HG03175 (cell line): Measurements from ENCODE around the gene CHKB.
"Not testable (repeated sequence)": the region's sequence is repeated elsewhere in the genome, so short reads cannot be mapped to it uniquely, and the experiment has no call there.

Experiments
- ATAC-seq: cut with Tn5 transposase; IDR thresholded peaks from one replicate; pipeline ENCODE4 v1.9.1; 2021; ENCODE audit warnings: mild to moderate bottlenecking, moderate library complexity; ENCODE audit not compliant: unreplicated experiment

CHKB gene

DNA sequence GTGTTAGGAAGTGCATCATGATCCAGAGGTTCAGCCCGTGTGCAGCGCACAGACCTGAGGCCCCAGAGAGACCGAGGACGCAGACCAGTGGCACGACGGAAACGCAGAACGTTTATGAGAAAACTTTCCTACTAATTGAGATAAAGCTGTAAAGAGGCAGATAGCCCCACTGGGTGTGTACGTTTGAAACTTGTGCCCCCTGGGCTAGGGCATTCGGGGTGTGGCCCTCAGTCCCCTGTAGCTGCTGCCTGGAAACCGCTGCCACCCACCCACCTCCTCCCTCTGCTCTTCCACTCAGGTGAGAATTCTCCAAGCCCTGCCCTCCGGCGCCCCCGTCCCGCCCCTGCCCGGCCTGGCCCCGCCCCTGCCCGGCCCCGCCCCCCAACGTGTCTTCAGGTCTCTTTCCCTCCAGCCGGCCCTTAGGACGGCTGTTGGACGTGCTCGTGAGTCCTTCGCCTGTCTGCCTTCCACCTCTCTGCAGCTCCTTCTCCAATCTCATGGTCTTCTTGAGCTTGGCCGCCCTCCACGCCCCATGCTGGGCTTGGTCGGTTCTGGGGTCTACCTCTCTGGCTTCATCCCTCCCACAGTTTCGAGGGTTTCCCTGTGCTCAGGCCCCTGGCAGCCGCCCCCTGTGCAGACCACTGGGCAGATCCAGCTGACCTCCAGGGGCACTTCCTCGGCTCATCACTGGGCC, 30.0 kb upstream of the CHKB start:
- ATAC-seq, result no peak

DNA sequence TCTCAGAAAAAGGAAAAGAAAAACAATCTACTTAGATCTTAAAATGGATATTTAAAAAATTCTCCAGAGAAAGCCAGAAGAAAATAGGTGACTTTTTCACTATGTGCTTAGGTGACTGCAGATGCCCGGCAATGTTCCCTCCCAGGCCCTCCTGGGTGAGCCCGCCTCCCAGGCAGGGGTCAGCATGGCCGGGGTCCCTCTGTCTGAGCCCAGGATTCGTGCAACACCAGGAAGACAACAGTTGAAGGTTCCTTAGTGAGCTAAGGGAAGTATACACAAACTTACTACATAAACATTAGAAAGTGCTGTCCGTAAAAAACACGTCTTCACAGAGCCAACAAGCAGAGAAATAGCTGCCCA, 29.5 kb upstream of the CHKB start:
- no peak for ATAC-seq

DNA sequence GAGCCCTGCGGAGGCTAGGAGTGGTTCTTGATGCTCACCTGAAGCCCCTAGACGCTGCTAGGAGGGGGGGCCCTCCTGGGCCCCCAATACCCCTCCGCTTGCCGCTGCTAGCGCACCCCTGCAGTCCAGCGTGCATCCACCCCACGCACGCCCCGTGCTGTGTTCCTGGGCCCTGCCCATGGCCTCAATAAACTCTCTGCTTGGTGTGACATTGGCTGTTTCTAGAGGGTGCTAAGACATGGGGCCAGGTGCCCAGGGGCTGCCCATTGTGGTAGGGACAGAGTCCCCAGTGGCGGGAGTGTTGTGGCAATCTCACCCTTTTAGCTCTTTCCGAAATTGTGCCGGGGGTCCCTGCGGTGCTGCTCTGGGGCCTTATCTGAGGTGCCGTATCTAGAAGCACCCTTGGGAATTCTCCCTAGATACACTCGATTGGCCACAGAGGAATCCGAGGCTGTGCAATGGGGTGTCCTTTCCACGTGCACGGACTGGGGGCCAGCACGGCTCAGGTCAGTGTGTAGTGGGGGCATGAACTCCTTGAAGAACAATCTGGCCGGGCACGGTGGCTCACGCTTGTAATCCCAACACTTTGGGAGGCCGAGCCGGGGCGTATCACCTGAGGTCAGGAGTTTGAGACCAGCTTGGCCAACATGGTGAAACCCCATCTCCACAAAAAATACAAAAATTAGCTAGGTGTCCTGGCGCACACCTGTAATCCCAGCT, 28.9 kb upstream of the CHKB start:
- ATAC-seq, result no peak

DNA sequence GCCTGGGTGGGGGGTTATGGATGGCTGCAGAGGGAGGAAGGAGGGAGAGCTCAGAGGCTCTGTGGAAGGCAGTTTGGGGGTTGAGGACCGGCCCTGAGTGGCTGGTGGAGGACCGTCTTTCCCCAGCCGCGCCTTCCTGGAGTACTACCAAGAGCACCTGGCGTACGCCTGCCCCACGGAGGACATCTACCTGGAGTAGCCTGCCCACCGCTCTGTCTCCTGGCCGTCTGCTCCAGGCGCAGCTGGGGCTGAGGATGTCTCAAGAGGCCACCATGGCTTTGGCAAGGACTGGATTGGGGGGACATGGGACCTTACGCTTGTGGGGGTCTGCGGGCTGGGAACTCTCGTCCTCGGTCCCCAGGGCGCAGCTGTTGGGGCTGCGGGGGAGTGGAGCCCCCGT, 27.9 kb upstream of the CHKB start:
- no peak for ATAC-seq

DNA sequence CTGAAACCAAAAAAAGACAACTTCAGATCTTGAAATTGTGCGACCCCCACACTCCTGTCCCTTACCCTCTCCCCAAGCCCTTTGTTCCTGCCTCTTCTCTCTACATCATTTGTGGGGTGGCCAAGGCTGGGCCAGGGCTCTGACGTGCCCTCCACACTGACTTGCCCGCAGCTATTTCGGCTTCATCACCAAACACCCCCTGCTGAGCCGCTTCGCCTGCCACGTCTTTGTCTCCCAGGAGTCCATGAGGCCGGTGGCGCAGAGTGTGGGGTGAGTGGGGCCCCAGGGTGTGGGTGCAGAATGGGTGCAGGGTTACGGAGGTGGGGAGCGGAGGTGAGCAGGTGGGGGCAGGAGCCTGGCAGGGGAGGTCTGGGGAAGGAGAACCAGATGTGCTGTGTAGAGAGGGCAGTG, 27.4 kb upstream of the CHKB start:
- ATAC-seq, result no peak

DNA sequence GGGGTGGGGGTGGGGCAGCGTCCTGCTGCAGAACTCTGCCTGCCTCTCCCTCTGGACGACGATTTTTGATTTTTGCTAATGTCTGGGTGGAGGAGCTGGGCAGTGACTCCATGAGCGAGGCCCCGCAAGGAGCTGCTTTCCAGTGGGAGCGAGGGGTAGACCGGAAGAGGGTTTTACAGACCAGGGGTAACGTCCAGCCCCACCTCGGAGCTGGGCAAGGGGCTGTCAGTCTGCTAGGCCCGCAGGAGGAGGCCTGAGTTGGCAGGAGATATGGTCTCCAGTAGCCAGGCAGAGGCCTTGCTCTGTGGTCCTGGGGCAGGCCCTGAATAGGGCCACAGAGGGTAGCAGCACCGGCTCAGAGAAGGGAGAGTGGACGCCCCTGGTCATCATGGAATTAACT, 26.9 kb upstream of the CHKB start:
- ATAC-seq, result no peak

DNA sequence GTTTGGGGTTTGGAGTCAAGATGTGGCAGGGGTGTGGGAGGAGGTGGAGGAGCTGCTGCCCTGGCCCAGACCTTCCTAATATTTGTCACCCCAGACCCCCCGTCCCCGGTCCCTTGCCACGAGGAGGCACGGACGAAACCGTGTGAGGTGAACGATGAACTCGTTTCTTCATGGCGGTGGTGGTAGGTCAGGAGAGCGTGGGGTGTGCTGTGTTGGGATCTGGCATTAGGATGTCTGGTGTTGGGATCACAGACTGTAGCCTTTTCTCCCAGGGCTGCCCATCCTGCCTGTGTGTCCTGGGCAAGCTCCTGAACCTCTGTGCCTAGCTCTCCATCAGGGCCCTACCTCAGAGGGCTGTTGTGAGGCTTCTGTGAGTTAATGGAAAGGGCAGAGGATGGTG, 26.3 kb upstream of the CHKB start:
- ATAC-seq, result no peak

DNA sequence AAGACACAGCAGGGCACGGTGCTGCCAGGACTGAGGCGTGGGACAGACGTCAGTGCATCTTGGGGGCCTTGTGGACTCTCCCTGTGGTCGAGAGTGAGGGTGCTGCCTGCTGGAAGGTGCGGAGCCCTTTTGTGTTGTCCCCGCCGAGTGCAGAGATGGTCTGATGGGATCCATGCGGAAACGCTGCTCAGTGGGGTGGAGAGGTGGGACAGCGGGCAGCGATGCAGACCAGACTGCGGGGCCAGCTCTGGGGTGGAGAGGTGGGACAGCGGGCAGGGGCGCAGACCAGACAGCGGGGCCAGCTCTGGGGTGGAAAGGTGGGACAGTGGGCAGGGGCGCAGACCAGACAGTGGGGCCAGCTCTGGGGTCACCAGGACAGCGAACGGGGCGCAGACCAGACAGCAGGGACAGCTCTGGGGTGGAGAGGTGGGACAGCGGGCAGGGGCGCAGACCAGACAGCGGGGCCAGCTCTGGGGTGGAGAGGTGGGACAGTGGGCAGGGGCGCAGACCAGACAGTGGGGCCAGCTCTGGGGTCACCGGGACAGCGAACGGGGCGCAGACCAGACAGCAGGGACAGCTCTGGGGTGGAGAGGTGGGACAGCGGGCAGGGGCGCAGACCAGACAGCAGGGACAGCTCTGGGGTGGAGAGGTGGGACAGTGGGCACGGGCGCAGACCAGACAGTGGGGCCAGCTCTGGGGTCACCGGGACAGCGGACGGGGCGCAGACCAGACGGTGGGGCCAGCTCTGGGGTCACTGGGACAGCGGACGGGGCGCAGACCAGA, 25.6 kb upstream of the CHKB start:
- not testable (repeated sequence) for ATAC-seq

DNA sequence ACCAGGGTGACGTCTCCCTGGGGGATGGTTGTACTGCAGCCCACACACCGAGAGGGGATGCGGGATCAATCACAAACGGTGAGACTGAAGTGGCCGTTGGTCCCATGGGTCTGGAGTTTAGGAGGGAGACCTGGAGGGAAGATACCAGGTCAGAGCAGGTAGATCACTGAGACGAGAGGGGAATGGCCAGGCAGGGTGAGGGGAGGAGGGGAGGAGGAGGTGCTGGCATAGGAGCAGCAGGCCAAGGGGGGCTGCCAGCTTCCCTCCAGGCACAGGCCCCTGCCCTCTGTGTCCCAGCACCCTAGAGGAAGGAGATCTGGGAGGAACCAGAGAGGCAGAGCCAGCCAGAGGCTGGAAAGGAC, 25.0 kb upstream of the CHKB start:
- ATAC-seq, result no peak

DNA sequence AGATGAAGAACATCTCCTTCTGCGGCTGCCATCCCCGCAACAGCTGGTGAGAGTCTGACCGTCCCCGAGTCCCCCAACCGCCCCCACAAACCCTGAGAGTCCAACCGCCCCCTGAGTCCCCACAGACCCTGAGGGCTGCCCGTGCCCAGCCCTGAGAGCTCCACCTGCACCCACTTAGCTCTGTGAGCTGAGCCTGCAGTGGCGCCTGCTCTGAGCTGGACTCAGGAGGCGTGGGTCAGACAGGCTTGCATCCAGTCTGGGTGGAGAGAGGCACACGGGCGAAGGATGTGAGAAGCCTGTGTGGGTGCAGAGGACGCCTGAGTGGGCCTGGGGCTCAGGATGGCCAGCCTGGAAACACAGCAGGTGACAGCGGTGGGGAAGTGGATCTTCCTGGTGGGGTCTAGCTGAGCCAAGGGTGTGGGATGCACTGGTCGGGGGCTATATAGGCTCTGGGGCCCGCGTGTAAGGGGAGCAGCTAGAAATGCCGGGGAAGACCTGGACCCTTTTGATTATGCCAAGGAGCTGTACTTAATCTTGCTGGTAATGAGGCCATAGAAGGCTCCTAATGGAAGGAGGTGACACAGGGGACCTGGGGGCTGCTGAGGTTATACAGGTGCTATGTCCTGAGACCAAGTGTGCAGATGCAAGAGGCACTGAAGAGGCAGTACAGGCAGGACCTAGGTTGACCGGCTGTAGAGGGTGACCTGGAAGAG, 24.5 kb upstream of the CHKB start:
- ATAC-seq, result no peak

DNA sequence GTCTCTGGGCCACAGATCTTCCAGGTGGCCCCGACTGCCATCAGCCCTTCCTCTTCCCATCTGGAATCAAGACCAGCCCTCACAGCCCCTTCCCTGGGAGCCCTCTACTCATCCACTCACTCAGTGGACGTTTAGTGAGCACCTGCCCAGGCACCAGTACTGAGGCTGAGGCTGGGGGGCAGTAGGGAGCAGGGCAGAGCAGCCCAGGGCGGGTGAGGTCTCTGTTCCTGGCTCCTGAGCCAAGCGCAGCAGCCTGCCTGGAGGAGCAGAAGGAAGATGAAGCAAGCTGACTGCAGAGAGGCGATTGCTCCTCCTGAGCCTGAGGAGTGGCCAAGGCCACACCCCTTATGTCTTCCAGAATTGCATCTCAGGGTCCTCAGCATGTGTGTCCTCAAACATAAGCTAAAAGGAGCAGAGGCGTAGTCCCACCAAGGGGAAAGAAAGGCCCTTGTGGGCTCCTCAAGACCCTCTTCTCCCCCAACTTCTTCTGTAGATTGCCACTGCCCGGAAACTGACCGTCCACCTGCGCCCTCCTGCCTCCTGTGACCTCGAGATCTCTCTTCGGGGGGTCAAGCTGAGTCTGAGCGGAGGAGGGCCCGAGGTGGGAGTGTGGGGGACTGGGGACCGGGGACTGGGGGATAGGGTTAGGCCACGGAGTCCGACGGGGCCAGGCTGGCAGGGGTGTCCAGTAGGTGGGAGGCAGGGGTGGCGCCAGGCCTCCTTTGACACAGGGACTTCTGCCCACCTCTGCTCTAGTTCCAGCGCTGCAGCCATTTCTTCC, 23.7 kb upstream of the CHKB start:
- ATAC-seq, result no peak

DNA sequence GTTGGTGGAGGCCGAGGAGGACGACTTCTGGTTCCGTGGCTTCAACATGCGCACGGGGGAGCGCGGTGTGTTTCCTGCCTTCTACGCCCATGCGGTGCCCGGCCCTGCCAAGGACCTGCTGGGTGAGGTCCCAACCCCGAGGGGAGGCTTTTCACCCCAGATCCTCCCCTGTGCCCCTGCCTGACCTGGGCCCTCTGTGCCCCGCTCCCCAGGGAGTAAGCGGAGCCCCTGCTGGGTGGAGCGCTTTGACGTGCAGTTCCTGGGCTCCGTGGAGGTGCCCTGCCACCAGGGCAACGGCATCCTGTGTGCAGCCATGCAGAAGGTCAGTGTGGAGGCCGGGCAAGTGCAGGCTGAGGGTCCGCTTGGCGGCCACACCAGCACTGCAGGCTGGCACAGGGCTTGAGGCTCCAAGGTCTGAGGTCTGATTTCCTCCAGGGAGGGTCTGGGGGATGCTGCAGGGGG, 23.0 kb upstream of the CHKB start:
- no peak for ATAC-seq

DNA sequence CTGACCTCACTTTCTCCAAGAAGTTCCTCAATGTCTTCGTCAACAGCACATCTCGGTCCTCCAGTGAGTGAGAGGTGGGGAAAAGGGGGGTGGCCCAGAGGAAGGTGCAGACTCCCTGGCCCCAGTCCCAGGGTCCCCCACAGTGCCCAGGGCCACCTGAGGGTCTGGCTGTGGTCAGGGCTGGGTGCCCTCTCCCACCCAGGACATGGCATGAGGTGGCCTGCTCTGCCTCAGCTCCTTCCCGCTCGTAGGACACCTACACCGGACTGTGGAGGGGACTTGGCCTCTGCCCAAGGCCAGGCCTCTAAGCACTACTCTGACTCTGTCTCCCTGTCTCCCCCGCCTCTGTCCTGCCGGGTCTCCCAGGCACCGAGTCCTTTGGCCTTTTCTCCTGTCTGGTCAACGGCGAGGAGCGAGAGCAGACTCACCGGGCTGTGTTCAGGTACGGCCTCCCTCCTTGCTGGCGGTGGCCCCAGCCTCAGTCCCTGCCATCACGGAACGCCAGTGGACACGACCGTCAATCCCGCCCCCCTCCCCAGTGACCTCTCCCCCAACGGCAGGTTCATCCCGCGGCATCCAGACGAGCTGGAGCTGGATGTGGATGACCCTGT, 22.5 kb upstream of the CHKB start:
- ATAC-seq, result no peak

DNA sequence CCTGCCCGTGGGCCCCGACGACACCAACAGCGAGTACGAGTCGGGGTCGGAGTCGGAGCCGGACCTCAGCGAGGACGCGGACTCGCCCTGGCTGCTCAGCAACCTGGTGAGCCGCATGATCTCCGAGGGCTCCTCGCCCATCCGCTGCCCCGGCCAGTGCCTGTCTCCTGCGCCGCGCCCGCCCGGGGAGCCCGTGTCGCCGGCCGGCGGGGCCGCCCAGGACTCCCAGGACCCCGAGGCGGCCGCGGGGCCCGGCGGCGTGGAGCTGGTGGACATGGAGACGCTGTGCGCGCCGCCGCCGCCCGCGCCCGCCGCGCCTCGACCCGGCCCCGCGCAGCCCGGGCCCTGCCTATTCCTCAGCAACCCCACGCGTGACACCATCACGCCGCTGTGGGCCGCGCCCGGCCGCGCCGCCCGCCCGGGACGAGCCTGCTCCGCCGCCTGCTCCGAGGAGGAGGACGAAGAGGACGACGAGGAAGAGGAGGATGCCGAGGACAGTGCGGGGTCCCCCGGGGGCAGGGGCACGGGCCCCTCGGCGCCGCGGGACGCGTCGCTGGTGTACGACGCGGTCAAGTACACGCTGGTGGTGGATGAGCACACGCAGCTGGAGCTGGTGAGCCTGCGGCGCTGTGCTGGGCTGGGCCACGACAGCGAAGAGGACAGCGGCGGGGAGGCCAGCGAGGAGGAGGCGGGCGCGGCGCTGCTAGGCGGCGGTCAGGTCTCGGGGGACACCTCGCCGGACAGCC, 21.8 kb upstream of the CHKB start:
- ATAC-seq, result no peak

DNA sequence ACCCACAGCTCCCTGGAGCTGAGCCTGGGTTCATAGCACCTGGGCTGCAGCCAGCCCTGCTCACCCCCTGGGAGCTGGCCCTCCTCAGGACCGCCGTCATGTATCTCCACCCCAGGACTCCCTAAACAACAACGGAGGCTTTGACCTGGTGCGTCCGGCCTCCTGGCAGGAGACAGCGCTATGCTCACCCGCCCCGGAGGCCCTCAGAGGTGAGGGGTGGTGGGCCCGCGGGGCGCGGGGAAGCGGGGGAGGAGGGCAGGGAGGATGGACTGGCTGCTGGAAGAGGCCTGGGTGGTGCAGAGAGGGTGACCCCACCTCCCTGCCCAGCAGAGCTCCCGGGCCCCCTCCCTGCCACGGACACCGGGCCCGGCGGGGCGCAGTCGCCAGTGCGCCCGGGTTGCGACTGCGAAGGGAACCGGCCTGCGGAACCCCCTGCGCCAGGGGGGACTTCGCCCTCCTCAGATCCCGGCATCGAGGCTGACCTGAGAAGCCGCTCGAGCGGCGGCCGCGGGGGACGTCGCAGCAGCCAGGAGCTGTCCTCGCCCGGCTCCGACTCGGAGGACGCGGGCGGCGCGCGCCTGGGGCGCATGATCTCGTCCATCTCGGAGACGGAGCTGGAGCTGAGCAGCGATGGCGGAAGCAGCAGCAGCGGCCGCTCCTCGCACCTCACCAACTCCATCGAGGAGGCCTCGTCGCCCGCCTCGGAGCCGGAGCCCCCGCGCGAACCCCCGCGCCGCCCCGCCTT, 21.0 kb upstream of the CHKB start:
- no peak for ATAC-seq

DNA sequence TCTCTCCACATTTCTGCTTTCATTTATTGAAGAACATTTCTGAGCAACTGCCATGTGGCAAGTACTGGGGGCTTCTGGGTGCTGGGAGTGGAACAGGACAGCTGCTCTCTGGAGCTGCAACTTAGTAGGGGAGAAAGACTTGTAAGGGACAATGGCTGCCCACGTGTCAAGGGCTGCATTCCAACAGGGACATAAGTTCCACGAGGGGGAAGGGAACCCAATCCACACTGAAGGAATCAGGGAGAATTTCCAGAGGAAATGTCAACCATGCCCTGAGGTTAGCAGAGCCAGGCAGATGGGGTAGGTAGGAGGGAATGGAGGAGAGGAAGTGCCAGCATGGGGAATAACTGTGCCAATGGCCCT, 19.7 kb upstream of the CHKB start:
- ATAC-seq, result no peak

DNA sequence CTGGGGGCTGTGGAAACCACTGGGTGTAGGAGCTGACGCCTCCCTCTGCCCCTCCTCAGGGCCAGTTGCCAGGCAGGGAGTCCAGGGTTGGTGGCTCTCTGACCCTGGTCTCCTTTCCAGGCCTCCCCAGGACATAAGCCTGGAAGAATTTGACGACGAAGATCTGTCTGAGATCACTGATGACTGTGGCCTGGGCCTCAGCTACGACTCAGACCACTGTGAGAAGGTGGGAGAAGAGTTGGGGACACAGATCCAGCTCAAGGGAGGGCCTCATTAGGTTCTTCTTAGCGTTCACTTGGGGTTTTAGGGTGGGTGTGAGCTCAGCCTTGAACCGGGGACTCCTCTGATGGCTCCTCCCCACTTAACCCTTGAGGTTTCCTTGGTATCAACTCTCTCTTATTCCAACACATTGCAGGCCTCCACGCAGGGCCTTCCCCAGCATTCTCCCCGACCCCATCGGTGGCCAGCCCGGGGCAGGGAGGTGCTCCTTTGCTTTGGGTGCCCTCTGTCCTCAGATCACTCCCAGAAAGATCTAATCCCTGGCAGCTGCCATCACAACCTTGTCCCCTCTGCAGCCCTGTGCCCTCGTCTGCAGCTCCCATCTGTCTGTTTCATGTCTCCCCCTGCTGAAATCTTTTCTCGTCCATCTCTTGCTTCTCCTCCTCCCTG, 19.2 kb upstream of the CHKB start:
- ATAC-seq, result no peak

DNA sequence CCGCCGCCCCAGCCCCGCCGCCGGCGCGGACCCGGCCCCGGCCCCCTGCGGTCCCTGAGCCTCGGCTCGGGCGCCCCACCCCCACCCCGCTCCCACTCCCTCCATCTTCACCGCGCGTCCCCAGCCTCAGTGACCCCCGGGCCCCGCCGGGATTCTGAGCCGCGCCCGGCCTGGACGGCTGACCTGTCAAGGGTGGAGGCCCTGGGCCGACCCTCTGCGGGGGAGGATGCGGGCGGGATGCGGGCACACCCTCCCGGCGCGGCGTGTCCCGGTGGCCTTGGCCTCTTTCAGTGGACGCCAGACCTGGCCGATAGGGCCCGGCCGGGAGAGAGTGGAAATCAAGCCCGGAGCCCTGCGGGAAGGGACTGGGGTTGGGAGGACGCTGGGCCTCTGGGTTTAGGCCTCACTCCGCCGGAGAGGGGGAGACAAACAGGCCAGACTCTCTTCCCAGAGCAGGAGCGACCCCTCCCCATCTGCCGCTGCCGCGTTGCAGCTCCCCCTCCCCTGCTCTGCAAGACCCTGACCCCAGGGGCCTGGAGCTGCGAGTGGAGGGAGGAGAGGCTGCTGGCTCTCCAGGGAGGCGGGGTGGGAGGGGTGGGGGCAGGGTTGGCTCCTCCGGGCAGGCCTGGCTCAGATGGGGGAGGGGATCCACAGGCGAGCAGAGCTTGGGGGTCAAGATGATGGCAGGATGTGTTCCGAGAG, 18.5 kb upstream of the CHKB start:
- ATAC-seq, result no peak
